Neural cell (in vitro differentiated cells): ENCODE measurements around the gene GLB1L. TPM values are rescaled to one million over a fixed set of nuclear protein-coding genes. Genes with fewer than 3 reads are reported as not detected.

Experiments
- H2AFZ ChIP-seq: fragments of 200-600, 300-800 bp; sonication (generic), shearing (Covaris generic); 2 replicates; pipeline ENCODE4 v1.6.0; 2014; ENCODE audit warnings: low read depth, mild to moderate bottlenecking, antibody characterized with exemption, low read length, moderate library complexity
- H3F3A ChIP-seq: fragments of 200-600 bp; shearing (Covaris generic); 2 replicates; pipeline ENCODE4 v1.6.1; 2016; ENCODE audit warnings: mild to moderate bottlenecking, moderate library complexity, mixed read lengths, antibody characterized with exemption, low read length; ENCODE audit not compliant: insufficient read depth, poor library complexity, severe bottlenecking
- H3K27ac ChIP-seq: fragments of 200-600, 300-800 bp; sonication (generic), shearing (Covaris generic); 2 replicates; pipeline ENCODE4 v1.5.1; 2014; ENCODE audit warnings: mild to moderate bottlenecking, low read length, moderate library complexity
- H3K27me3 ChIP-seq: fragments of 300-800, 200-600 bp; sonication (generic), shearing (Covaris generic); 2 replicates; pipeline ENCODE4 v1.6.0; 2014; ENCODE audit warnings: mild to moderate bottlenecking, low read depth, low read length, moderate library complexity; ENCODE audit not compliant: insufficient read depth
- H3K36me3 ChIP-seq: fragments of 300-800, 200-600 bp; sonication (generic), shearing (Covaris generic); 2 replicates; pipeline ENCODE4 v1.5.1; 2014; ENCODE audit warnings: mild to moderate bottlenecking, antibody characterized with exemption, low read length, moderate library complexity; ENCODE audit not compliant: insufficient read depth
- H3K4me2 ChIP-seq: fragments of 300-800, 200-600 bp; sonication (generic), shearing (Covaris generic); 2 replicates; pipeline ENCODE4 v1.6.0; 2014; ENCODE audit warnings: mild to moderate bottlenecking, low read length
- H3K4me3 ChIP-seq: fragments of 300-800, 200-600 bp; sonication (generic), shearing (Covaris generic); 2 replicates; pipeline ENCODE4 v1.5.1; 2014; ENCODE audit warnings: mild to moderate bottlenecking, low read length, moderate library complexity
- H3K79me2 ChIP-seq: fragments of 200-600 bp; shearing (Covaris generic); replicated peaks from 2 replicates; pipeline ENCODE4 v1.6.0; 2014; ENCODE audit warnings: mild to moderate bottlenecking, low read length, moderate library complexity; ENCODE audit not compliant: insufficient read depth
- H3K9ac ChIP-seq: fragments of 300-800, 200-600 bp; sonication (generic), shearing (Covaris generic); 2 replicates; pipeline ENCODE4 v1.6.1; 2016; ENCODE audit warnings: mild to moderate bottlenecking, low read length, mixed read lengths
- H3K9me2 ChIP-seq: fragments of 200-600 bp; shearing (Covaris generic); 2 replicates; pipeline ENCODE4 v1.6.1; 2016; ENCODE audit warnings: mild to moderate bottlenecking, low read length, mixed read lengths; ENCODE audit not compliant: insufficient read depth
- H3K9me3 ChIP-seq: fragments of 200-600, 300-800 bp; sonication (generic), shearing (Covaris generic); 2 replicates; pipeline ENCODE4 v1.6.1; 2016; ENCODE audit warnings: mild to moderate bottlenecking, mixed run types, low read length, moderate library complexity, mixed read lengths
- H4K20me1 ChIP-seq: fragments of 200-600 bp; shearing (Covaris generic); 2 replicates; pipeline ENCODE4 v1.6.1; 2016; ENCODE audit warnings: mild to moderate bottlenecking, mixed run types; ENCODE audit not compliant: insufficient read depth
- CTCF ChIP-seq: fragments of 450-650 bp; IDR thresholded peaks from 2 replicates; pipeline ENCODE4 v1.5.1; 2014; ENCODE audit warnings: antibody characterized with exemption, mild to moderate bottlenecking, moderate library complexity; ENCODE audit not compliant: poor library complexity, severe bottlenecking
- EP300 ChIP-seq: fragments of 450-650 bp; conservative IDR thresholded peaks from 2 replicates; pipeline ENCODE4 v1.6.1; 2014; ENCODE audit warnings: antibody characterized with exemption, mild to moderate bottlenecking, moderate library complexity; ENCODE audit not compliant: poor library complexity, severe bottlenecking
- EZH2 ChIP-seq: fragments of 200-600, 300-800 bp; shearing (Covaris generic), sonication (generic); IDR thresholded peaks from 2 replicates; pipeline ENCODE4 v1.6.1; 2014; ENCODE audit warnings: antibody characterized with exemption, low read length, borderline replicate concordance, mild to moderate bottlenecking; ENCODE audit not compliant: insufficient read depth, poor library complexity, severe bottlenecking
- POLR2AphosphoS5 ChIP-seq: IDR thresholded peaks from 2 replicates; pipeline ENCODE4 v1.6.1; 2012
- RAD21 ChIP-seq: fragments of 450-650 bp; conservative IDR thresholded peaks from 2 replicates; pipeline ENCODE4 v1.6.1; 2014; ENCODE audit warnings: antibody characterized with exemption, mild to moderate bottlenecking, moderate library complexity
- REST ChIP-seq: IDR thresholded peaks from 2 replicates; pipeline ENCODE4 v1.6.1; 2012; ENCODE audit warnings: borderline replicate concordance
- SMC3 ChIP-seq: fragments of 450-650 bp; conservative IDR thresholded peaks from 2 replicates; pipeline ENCODE4 v1.6.1; 2014; ENCODE audit warnings: antibody characterized with exemption, mild to moderate bottlenecking, moderate library complexity; ENCODE audit not compliant: poor library complexity
- polyA plus RNA-seq: library from polyadenylated mRNA; depleted of rRNA; stranded (reverse); fragments of >200 nt; gene quantifications from 2 replicates; pipeline ENCODE4 v1.2.3, GENCODE V29; 2014

GLB1L gene
- polyA plus RNA-seq, 1 donor from 2014 or later: 12.9 TPM

DNA sequence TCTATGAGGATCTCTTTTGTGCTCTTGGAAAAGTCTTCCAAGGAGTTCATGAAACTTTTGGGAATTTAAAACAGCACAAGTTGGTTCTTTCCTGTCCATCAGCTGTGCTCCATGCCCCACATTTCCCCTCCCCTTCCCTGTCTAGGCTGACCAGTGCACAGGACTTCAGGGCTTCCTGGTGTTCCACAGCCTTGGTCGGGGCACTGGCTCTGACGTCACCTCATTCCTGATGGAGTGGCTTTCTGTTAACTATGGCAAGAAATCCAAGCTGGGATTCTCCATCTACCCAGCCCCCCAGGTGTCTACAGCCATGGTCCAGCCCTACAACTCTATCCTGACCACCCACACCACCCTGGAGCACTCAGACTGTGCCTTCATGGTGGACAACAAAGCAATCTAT, 25.8 kb upstream of the GLB1L start:
- H3K9me2 ChIP-seq: no peaks in the 10 kb centered on the region
- H3F3A ChIP-seq: no peaks in the 10 kb centered on the region
- H2AFZ ChIP-seq: no peak overlapping the region
- H4K20me1 ChIP-seq: no peaks in the 10 kb centered on the region
- H3K36me3 ChIP-seq: no peaks in the 10 kb centered on the region
- H3K9ac ChIP-seq: no peak overlapping the region
- no peak overlapping the region for H3K4me3 ChIP-seq
- H3K27ac ChIP-seq: no peak overlapping the region
- H3K27me3 ChIP-seq: peaks cover 11% of the 10 kb centered on the region
- TF ChIP-seq CTCF: no peak
- TF ChIP-seq EZH2: no peak
- TF ChIP-seq REST: no peak
- TF ChIP-seq SMC3: no peak
- TF ChIP-seq RAD21: no peak
- H3K79me2 ChIP-seq: no peaks in the 10 kb centered on the region
- no peak overlapping the region for H3K4me2 ChIP-seq
- no peaks in the 10 kb centered on the region for H3K9me3 ChIP-seq

GRCh38 chr2:219270055-219270372, 24.8 kb upstream of the GLB1L start:
- no peak overlapping the region for H3K4me3 ChIP-seq
- no peaks in the 10 kb centered on the region for H3K9me3 ChIP-seq
- no peaks in the 10 kb centered on the region for H3K9me2 ChIP-seq
- no peak for TF ChIP-seq RAD21
- no peak for TF ChIP-seq SMC3
- no peak for TF ChIP-seq EP300
- TF ChIP-seq POLR2AphosphoS5: no peak
- TF ChIP-seq REST: no peak
- H3K9ac ChIP-seq: no peak overlapping the region
- no peak overlapping the region for H3K27ac ChIP-seq
- H3K4me2 ChIP-seq: no peak overlapping the region
- no peaks in the 10 kb centered on the region for H3K36me3 ChIP-seq
- H3K27me3 ChIP-seq: peaks cover 11% of the 10 kb centered on the region
- H2AFZ ChIP-seq: no peak overlapping the region
- H3F3A ChIP-seq: no peaks in the 10 kb centered on the region
- H3K79me2 ChIP-seq: no peaks in the 10 kb centered on the region
- H4K20me1 ChIP-seq: no peaks in the 10 kb centered on the region
